Adipocyte (in vitro differentiated cells): ENCODE measurements around the gene FFAR2.
"Not testable (repeated sequence)": the region's sequence is repeated elsewhere in the genome, so short reads cannot be mapped to it uniquely, and the experiment has no call there.

Experiments used
- DNase-seq: peaks from one replicate; pipeline ENCODE4 v3.0.0-alpha.2; 2015; ENCODE audit warnings: low read depth
- H3K27me3 ChIP-seq: replicated peaks from 2 replicates; pipeline ENCODE4 v1.7.0; 2013; ENCODE audit warnings: mild to moderate bottlenecking, low read length, moderate library complexity; ENCODE audit not compliant: control insufficient read depth, insufficient read depth
- H3K36me3 ChIP-seq: 2 replicates; pipeline ENCODE4 v1.7.0; 2013; ENCODE audit warnings: low read length, mild to moderate bottlenecking, moderate library complexity; ENCODE audit not compliant: control insufficient read depth, insufficient read depth, severe bottlenecking
- H3K4me1 ChIP-seq: 2 replicates; pipeline ENCODE4 v1.7.0; 2013; ENCODE audit warnings: mild to moderate bottlenecking, low read length, moderate library complexity; ENCODE audit not compliant: control insufficient read depth, insufficient read depth
- H3K4me3 ChIP-seq: 2 replicates; pipeline ENCODE4 v1.7.0; 2013; ENCODE audit warnings: mild to moderate bottlenecking, low read length, moderate library complexity
- H3K9ac ChIP-seq: 2 replicates; pipeline ENCODE4 v1.7.0; 2013; ENCODE audit warnings: mild to moderate bottlenecking, low read length, moderate library complexity
- H3K9me3 ChIP-seq: 2 replicates; pipeline ENCODE4 v1.7.0; 2013; ENCODE audit warnings: mild to moderate bottlenecking, low read length, moderate library complexity; ENCODE audit not compliant: control insufficient read depth

FFAR2 gene

DNA sequence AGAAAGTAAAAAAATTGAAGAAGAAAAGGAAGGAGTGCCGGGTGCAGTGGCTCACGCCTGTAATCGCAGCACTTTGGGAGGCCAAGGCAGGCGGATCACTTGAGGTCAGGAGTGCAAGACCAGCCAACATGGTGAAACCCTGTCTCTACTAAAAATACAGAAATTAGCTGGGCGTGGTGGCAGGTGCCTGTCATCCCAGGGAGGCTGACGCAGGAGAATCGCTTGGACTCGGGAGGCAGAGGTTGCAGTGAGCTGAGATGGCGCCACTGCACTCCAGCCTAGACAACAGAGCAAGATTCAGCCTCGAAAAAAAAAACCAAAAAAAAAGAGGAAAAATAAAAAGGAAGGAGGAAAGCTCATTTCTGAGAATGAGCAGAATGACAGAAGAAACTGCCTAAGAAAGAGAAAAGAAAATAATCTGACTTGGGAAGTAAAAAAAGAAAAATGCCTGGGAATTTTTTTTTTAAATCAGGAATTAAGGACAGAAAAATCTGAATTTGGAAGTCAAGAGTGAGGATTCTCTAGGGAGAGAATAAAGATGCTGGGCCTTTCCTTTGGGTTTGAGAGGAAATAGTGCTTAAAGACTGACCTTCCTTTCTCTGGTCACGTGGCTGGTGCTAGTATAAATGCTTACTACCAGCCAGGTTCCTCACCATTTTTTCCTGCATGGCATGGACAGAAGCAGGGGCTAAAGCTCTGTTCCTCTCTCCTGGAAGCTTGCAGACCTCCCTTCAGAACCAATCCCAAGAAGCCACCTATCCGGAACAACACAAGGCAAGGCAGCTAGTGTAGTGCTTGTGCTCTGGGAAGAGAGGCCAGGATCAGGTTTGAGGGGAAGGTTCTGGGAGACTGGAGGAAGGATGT is at the start of gene FFAR2:
TSS of gene FFAR2 (plus strand) at position 652 of the 864 bp plus-strand sequence. CDS start 1,458 bp downstream, outside the sequence.
- no peak for DNase-seq
- Histone ChIP-seq H3K4me3 (no peak within 1 kb of the TSS), H3K9ac (no peak within 1 kb of the TSS), H3K4me1 (peaks cover 5% of the 10 kb centered on the region), H3K36me3 (no peaks in the 10 kb centered on the region), H3K27me3 (peaks cover 43% of the 10 kb centered on the region), H3K9me3 (no peaks in the 10 kb centered on the region)

DNA sequence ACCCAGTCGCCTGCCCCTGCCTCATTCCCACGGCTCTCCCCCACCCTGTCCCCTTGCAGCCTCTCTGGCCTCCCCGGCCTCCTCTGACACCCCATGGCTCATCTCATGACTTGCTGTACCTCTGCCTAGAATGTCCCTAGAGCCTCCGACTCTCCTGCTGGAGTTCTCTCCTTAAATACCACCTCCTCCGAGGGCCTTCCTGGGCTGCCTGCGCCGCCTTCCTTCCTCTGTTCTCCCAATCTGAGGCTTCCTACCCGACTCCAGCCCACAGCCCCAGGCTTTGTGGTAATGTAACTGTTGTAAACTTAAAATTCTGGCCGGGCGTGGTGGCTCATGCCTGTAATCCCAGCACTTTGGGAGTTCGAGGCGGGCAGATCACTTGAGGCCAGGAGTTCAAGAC is 49.5 kb upstream of the FFAR2 start:
- H3K4me3 ChIP-seq, result no peak overlapping the region
- H3K9me3 ChIP-seq, result no peaks in the 10 kb centered on the region
- H3K9ac ChIP-seq, result no peak overlapping the region
- no peak for DNase-seq
- no peaks in the 10 kb centered on the region for H3K36me3 ChIP-seq
- H3K4me1 ChIP-seq, result peaks cover 6% of the 10 kb centered on the region
- peaks cover 6% of the 10 kb centered on the region for H3K27me3 ChIP-seq

DNA sequence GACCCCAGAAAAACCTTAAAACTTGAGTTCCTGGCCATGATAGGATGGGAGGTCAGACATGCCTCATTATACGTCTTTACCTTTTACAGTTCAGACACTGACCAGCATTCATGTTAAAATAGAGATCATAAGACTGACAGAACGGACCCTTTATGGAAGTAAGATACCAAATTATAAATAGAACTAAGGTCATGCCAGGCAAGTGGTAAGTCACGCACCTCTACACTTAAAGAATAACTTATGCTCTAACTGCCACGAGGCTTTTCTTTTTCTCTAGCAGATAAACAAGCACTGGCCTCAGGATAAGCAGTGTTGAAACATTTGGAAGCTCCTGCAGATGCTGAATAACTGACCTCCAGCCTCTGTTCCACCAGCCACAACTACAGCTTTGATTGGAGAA is 48.8 kb upstream of the FFAR2 start:
- H3K4me1 ChIP-seq, result peaks cover 7% of the 10 kb centered on the region
- no peaks in the 10 kb centered on the region for H3K9me3 ChIP-seq
- DNase-seq, result no peak
- H3K9ac ChIP-seq, result no peak overlapping the region
- H3K4me3 ChIP-seq, result no peak overlapping the region
- H3K27me3 ChIP-seq, result peaks cover 5% of the 10 kb centered on the region
- no peaks in the 10 kb centered on the region for H3K36me3 ChIP-seq

DNA sequence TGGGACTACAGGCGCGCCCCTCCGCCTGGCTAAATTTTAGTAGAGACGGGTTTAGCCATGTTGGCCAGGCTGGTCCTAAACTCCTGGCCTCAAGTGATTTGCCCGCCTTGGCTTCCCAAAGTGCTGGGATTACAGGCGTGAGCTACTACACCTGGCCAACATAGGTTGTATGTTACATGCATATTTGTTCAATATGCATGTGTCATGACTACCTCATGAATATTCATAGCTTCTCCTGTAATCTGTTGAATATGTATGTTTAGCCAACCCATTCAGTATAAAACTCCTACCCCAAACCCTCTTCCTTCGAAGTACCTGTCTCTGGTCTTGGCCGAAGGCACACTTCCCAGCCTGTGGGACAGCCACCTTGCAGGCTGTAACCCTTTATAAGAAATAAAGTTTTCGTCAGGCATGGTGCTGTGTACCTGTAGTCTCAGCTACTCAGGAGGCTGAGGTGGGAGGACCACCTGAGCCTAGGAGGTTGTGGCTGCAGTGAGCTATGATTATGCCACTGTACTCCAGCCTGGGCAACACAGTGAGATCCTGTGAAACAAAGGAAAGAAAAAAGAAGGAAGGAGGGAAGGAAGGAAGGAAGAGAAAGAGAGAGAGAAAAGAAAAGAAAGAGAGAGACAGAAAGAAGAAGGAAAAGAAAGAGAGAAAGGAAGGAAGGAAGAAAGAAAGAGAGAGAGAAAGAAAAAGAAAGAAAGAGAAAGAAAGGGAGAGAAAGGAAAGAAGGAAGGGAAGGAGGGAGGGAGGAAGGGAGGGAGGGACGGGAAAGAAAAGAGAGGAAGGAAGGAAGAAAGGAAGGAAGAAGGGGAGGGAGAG is 47.9 kb upstream of the FFAR2 start:
- no peak overlapping the region for H3K4me3 ChIP-seq
- no peaks in the 10 kb centered on the region for H3K9me3 ChIP-seq
- H3K9ac ChIP-seq, result no peak overlapping the region
- H3K27me3 ChIP-seq, result peaks cover 5% of the 10 kb centered on the region
- H3K4me1 ChIP-seq, result peaks cover 10% of the 10 kb centered on the region
- DNase-seq, result no peak
- no peaks in the 10 kb centered on the region for H3K36me3 ChIP-seq

DNA sequence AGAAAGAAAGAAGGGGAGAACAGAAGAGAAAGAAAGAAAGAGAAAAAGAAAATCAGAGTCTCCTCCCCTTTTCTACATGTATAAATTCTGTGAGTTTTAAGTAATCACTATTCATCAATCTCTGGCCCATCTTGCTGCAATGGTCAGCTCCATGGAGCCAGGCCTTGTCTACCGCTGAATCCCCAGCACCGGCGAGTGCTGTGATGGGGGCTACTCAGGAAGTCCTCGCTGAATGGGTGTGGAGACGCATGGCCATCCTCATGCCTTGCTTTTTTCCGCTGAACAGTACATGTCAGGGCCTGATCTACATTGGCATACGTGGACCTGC is 47.3 kb upstream of the FFAR2 start:
- no peaks in the 10 kb centered on the region for H3K9me3 ChIP-seq
- H3K4me3 ChIP-seq, result no peak overlapping the region
- peaks cover 5% of the 10 kb centered on the region for H3K27me3 ChIP-seq
- no peak for DNase-seq
- no peak overlapping the region for H3K9ac ChIP-seq
- H3K36me3 ChIP-seq, result no peaks in the 10 kb centered on the region
- H3K4me1 ChIP-seq, result peaks cover 14% of the 10 kb centered on the region

DNA sequence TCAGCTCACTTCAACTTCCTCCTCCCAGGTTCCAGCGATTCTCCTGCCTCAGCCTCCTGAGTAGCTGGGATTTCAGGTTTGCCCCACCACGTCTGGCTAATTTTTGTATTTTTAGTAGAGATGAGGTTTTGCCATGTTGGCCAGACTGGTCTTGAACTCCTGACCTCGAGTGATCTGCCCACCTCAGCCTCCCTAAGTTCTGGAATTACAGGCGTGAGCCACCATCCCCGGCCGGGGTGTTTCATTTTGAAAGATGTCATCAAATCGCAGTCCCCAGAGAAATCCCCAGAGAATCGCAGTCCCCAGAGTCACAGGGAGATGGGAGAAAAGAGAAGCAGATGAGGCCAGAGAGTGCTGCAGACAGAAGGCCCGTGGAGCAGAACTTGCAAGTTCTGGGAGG is 46.6 kb upstream of the FFAR2 start:
- not testable (repeated sequence) for H3K9ac ChIP-seq, H3K27me3 ChIP-seq, H3K9me3 ChIP-seq, H3K4me3 ChIP-seq, H3K36me3 ChIP-seq, DNase-seq
- peaks cover 14% of the 10 kb centered on the region for H3K4me1 ChIP-seq

DNA sequence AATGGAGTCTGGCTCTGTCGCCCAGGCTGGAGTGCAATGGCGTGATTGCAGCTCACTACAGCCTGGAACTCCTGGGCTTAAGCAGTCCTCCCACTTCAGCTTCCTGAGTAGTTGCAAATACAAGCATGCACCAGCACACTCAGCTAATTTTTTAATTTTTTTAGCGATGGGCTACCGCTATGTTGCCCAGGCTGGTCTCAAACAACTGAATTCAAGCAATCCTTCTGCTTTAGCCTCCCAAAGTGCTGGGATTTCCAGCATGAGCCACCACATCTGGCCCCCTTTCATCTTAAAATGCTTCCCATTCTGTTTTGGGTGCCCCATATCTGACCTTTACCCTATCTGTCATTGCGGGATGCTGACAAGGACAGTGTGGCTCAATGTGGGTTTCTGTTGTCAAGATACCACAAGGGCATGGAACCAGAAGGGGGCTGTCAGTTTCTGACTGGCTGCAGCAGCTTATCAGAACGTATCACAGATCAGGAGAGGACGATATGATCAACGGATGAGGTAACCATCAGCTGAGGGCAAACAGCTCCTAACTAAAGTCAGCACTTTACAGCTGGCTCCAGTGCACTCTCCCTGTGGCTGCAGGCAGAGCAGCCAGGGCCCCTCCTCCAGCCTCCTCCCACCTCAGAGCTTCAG is 44.8 kb upstream of the FFAR2 start:
- Histone ChIP-seq H3K27me3 (peaks cover 4% of the 10 kb centered on the region), H3K9me3 (no peaks in the 10 kb centered on the region), H3K4me1 (peaks cover 14% of the 10 kb centered on the region), H3K4me3 (no peak overlapping the region), H3K9ac (no peak overlapping the region), H3K36me3 (no peaks in the 10 kb centered on the region)
- no peak for DNase-seq

DNA sequence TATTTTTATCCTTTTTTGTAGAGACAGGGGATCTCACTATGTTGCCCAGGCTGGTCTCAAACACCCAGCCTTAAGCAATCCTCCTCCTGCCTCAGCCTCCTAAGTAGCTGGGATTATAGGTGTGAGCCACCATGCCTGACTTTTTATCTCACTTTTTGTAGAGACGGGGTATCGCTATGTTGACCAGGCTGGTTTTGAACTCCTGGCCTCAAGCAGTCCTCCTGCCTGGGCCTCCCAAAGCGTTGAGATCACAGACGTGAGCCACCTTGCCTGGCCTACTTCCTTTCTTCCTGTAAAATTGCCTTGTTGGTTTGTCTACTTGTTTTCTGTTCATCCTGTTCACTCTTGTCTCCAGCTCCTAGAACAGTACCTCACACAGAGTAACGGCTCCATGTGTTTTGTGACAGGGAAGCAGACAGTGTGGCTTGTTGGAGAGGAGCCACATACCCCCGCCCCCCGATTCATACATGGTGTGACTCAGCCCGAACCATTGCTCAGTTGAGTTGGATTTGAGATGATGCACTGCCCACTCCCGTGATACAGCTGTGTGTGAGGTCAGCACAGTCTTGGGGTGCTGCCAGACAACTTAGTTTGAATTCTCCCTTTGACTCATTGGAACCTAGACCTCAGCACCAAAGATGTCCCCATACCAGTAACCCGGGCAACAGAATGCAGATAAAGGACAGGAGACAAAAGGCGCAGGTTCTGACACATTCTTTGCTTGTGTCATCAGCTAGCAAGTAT is 43.0 kb upstream of the FFAR2 start:
- Histone ChIP-seq H3K9me3 (no peaks in the 10 kb centered on the region), H3K4me1 (peaks cover 14% of the 10 kb centered on the region), H3K27me3 (peaks cover 4% of the 10 kb centered on the region), H3K36me3 (no peaks in the 10 kb centered on the region), H3K9ac (no peak overlapping the region), H3K4me3 (no peak overlapping the region)
- DNase-seq, result peak; percentile 32

DNA sequence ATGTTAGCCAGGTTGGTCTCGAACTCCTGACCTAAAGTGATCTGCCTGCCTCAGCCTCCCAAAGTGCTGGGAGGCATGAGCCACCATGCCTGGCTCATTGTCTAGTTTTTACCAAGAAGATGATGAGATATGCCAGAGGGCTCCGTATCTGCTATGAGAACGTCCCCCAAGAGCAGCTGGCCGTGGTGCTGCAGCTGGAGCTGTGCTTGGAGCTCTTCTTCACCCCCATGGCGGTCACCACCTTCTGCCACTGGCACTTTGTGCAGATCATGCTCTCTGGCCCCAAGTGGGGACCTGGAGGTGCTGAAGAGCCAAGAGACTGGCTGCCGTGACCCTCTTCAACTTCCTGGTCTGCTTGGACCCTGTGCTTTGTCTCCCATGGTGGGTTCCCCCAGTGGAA is 40.4 kb upstream of the FFAR2 start:
- Histone ChIP-seq H3K4me1 (peaks cover 14% of the 10 kb centered on the region), H3K27me3 (peaks cover 8% of the 10 kb centered on the region), H3K9ac (no peak overlapping the region), H3K36me3 (no peaks in the 10 kb centered on the region), H3K4me3 (no peak overlapping the region), H3K9me3 (no peaks in the 10 kb centered on the region)
- no peak for DNase-seq

DNA sequence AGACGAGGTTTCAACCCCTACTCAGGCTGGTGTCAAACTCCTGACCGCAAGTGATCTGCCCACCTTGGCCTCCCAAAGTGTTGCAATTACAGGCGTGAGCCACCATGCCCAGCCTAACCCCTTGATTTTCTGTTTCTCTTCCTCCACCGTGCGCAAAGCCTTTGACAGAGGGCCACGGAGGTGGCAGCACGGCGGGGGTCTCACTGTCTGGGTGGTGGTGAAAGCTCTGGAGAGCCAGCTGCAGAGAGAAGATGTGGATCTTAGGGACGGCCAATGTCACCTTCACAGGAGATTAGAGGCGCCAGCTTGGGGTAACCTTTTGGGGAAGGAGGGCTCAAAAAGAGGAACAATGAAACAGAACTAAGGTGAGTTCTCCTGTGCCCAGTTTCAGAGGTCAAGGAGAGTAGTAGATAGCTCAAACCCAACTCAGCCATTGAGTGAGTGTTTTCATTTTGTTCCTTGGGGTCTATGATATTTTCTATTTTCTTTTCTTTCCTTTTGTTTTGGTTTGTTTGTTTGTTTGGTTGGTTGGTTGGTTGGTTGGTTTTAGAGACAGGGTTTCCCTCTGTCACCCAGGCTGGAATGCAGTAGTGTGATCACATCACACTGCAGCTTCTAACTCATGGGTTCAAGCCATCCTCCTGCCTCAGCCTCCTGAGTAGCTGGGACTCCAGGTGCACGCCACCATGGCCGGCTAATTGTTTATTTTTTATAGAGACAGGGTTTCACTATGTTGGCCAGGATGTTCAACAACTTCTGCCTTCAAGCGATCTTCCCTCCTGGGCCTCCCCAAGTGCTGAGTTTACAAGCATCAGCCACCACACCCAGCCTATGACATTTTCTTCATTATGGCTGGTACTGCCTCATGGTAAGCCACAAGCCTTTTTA is 39.5 kb upstream of the FFAR2 start:
- no peak overlapping the region for H3K4me3 ChIP-seq
- peaks cover 10% of the 10 kb centered on the region for H3K27me3 ChIP-seq
- H3K4me1 ChIP-seq, result peaks cover 9% of the 10 kb centered on the region
- H3K9ac ChIP-seq, result no peak overlapping the region
- no peaks in the 10 kb centered on the region for H3K9me3 ChIP-seq
- no peak for DNase-seq
- no peaks in the 10 kb centered on the region for H3K36me3 ChIP-seq
